ENCODE results near the gene FAM53B. TPM values are rescaled to one million over a fixed set of nuclear protein-coding genes. Genes with fewer than 3 reads are reported as not detected.

The FAM53B gene
- total RNA-seq, 1 experiment from 2014 or later = 18.3 TPM

DNA sequence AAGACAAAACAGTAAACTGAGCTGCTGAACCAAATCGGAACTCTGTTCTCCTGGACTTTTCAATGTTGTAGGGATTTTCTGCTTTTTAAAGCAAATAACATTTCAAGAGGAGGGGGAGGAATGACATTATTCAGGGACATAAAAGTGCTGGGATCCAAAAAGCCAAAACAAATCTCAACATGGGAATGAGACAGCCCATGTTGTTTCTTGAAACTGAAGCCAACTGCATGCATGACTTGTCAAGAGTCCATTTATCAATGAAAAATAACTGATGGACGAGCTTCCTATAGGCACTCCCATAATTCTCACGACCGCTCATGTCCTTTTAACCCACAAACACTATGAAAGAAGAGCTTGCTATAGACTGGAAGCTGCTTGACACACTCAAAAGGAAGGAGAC lies 27.8 kb downstream of the FAM53B start:
- H3K4me1 ChIP-seq (ENCODE audit: insufficient read depth, low read length, poor library complexity, severe bottlenecking) = peaks cover 39% of the 10 kb centered on the region
- DNase-seq (ENCODE audit: low spot score) = no peak
- no peaks in the 10 kb centered on the region for H3K27me3 ChIP-seq (replicated peaks; ENCODE audit: insufficient read depth, low read depth, low read length, poor library complexity)
- ChIA-PET CTCF (no interaction called here), POLR2A (ENCODE audit: low non-redundant PET) (no interaction called here)
- no peak overlapping the region for H3K27ac ChIP-seq (ENCODE audit: low read depth, low read length, poor library complexity, severe bottlenecking)
- no peaks in the 10 kb centered on the region for H3K9me3 ChIP-seq (ENCODE audit: low read depth, low read length, poor library complexity, severe bottlenecking)
- H3K4me3 ChIP-seq (ENCODE audit: low read depth, low read length, poor library complexity, severe bottlenecking) = no peak overlapping the region
- intact Hi-C loops (cut with micrococcal nuclease; ENCODE audit: unreplicated experiment) = no loop called here
- BruUV-seq (replicated peaks) = no TSS peak
- no peaks in the 10 kb centered on the region for H3K36me3 ChIP-seq (ENCODE audit: insufficient read depth, low read length, poor library complexity, severe bottlenecking)
- TF ChIP-seq, protein P1, sequence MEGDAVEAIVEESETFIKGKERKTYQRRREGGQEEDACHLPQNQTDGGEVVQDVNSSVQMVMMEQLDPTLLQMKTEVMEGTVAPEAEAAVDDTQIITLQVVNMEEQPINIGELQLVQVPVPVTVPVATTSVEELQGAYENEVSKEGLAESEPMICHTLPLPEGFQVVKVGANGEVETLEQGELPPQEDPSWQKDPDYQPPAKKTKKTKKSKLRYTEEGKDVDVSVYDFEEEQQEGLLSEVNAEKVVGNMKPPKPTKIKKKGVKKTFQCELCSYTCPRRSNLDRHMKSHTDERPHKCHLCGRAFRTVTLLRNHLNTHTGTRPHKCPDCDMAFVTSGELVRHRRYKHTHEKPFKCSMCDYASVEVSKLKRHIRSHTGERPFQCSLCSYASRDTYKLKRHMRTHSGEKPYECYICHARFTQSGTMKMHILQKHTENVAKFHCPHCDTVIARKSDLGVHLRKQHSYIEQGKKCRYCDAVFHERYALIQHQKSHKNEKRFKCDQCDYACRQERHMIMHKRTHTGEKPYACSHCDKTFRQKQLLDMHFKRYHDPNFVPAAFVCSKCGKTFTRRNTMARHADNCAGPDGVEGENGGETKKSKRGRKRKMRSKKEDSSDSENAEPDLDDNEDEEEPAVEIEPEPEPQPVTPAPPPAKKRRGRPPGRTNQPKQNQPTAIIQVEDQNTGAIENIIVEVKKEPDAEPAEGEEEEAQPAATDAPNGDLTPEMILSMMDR (conservative IDR thresholded peaks at IDR 0.05; ENCODE audit: low read depth, low read length) = no peak
- TF ChIP-seq EZH2 (IDR thresholded peaks at IDR 0.05; ENCODE audit: borderline replicate concordance, low read depth, low read length, poor library complexity, severe bottlenecking) = no peak

DNA sequence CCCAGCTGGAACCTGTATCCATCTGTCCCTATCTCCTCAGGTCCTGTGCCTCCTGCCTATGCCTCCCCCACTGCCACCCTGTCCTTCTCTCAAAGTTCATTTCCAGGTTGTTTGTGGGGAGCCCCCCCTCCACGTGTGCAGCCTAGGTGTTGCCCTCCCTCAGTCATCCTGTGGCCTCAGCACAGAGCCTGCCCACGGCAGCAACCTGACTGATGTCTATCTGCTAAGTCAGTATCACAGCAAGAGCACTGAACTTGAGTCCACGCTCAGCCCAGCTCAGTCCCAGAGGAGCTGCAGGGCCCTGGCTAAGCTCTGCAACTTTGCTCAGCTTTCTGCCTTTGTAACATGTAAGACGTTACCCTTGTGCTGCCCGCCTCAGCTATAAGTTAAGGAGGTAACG lies 28.7 kb downstream of the FAM53B start:
- peaks cover 48% of the 10 kb centered on the region for H3K4me1 ChIP-seq (ENCODE audit: insufficient read depth, low read length, poor library complexity, severe bottlenecking)
- intact Hi-C loops (cut with micrococcal nuclease; ENCODE audit: unreplicated experiment) = no loop called here
- no peaks in the 10 kb centered on the region for H3K27me3 ChIP-seq (replicated peaks; ENCODE audit: insufficient read depth, low read depth, low read length, poor library complexity)
- H3K9me3 ChIP-seq (ENCODE audit: low read depth, low read length, poor library complexity, severe bottlenecking) = no peaks in the 10 kb centered on the region
- POLR2A ChIA-PET (ENCODE audit: low non-redundant PET) = no interaction called here
- no peak overlapping the region for H3K4me3 ChIP-seq (ENCODE audit: low read depth, low read length, poor library complexity, severe bottlenecking)
- CTCF ChIA-PET = no interaction called here
- TF ChIP-seq, protein P1 (conservative IDR thresholded peaks at IDR 0.05; ENCODE audit: low read depth, low read length) = no peak
- TF ChIP-seq EZH2 (IDR thresholded peaks at IDR 0.05; ENCODE audit: borderline replicate concordance, low read depth, low read length, poor library complexity, severe bottlenecking) = no peak
- BruUV-seq (replicated peaks) = no TSS peak
- H3K36me3 ChIP-seq (ENCODE audit: insufficient read depth, low read length, poor library complexity, severe bottlenecking) = no peaks in the 10 kb centered on the region
- H3K27ac ChIP-seq (ENCODE audit: low read depth, low read length, poor library complexity, severe bottlenecking) = no peak overlapping the region
- DNase-seq (ENCODE audit: low spot score) = no peak

DNA sequence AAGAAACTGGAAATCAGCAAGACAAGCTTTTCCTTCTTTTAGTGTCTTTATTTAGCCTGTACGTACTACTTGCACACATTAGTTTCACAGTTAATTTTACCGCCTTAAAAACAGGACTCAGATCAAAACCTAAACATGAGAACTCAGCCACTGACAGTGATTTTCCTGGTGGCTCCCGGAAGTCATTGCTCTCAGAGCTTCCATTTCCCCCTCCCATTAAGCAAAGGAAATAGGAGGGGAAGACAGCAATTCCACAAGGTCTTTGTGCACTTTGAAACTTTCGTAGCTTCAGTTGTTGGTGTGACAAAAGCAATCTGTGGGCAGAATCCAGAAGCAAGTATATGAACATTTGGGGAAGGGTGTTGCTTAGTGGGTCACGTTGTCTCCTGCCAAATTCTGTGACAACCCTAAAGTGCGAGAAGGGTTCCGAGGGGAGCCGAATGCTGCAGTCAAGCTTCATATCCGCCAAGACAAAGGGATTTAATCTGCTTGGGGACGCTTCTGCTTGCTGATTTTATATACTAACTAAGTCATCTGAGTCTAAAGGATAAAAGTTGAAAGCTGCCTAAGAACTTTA lies 30.4 kb downstream of the FAM53B start:
- CTCF ChIA-PET = no interaction called here
- Histone ChIP-seq H3K4me1 (ENCODE audit: insufficient read depth, low read length, poor library complexity, severe bottlenecking) (peaks cover 55% of the 10 kb centered on the region), H3K27me3 (replicated peaks; ENCODE audit: insufficient read depth, low read depth, low read length, poor library complexity) (no peaks in the 10 kb centered on the region), H3K27ac (ENCODE audit: low read depth, low read length, poor library complexity, severe bottlenecking) (peak overlapping the region; percentile 34), H3K36me3 (ENCODE audit: insufficient read depth, low read length, poor library complexity, severe bottlenecking) (no peaks in the 10 kb centered on the region), H3K9me3 (ENCODE audit: low read depth, low read length, poor library complexity, severe bottlenecking) (no peaks in the 10 kb centered on the region), H3K4me3 (ENCODE audit: low read depth, low read length, poor library complexity, severe bottlenecking) (no peak overlapping the region)
- no peak for TF ChIP-seq EZH2 (IDR thresholded peaks at IDR 0.05; ENCODE audit: borderline replicate concordance, low read depth, low read length, poor library complexity, severe bottlenecking)
- TF ChIP-seq, protein P1 (conservative IDR thresholded peaks at IDR 0.05; ENCODE audit: low read depth, low read length) = no peak
- POLR2A ChIA-PET (ENCODE audit: low non-redundant PET) = no interaction called here
- no TSS peak for BruUV-seq (replicated peaks)
- intact Hi-C loops (cut with micrococcal nuclease; ENCODE audit: unreplicated experiment) = no loop called here
- peak; percentile 29 for DNase-seq (ENCODE audit: low spot score)

All from A673 (cell line).